ENCODE data around the gene ALX4.
A peak's percentile ranks its signal among the peaks of the same experiment; 100 is the strongest.

- TF ChIP-seq, protein P1, sequence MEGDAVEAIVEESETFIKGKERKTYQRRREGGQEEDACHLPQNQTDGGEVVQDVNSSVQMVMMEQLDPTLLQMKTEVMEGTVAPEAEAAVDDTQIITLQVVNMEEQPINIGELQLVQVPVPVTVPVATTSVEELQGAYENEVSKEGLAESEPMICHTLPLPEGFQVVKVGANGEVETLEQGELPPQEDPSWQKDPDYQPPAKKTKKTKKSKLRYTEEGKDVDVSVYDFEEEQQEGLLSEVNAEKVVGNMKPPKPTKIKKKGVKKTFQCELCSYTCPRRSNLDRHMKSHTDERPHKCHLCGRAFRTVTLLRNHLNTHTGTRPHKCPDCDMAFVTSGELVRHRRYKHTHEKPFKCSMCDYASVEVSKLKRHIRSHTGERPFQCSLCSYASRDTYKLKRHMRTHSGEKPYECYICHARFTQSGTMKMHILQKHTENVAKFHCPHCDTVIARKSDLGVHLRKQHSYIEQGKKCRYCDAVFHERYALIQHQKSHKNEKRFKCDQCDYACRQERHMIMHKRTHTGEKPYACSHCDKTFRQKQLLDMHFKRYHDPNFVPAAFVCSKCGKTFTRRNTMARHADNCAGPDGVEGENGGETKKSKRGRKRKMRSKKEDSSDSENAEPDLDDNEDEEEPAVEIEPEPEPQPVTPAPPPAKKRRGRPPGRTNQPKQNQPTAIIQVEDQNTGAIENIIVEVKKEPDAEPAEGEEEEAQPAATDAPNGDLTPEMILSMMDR (IDR thresholded peaks at IDR 0.05): peak in 1 of 6 experiments; percentile 8
- no peak for TF ChIP-seq POLR2A (IDR thresholded peaks at IDR 0.05)
Measured at GRCh38 chr11:44327730-44328129, 17.8 kb upstream of the ALX4 start.
